Activated CD4-positive, alpha-beta T cell treated with anti-CD3 and anti-CD28 coated beads, Interleukin-2, amount 50 U/mL, for 24 hours (primary cell): ENCODE measurements around the gene ECHDC1.

Experiments
- DNase-seq, 2 donors: peaks; one replicate each; pipeline ENCODE4 v3.0.0-alpha.2; 2020; ENCODE audit warnings: low read depth in 1 of 2, low spot score in 1 of 2

ECHDC1 gene

GRCh38 chr6:127290391-127291265 lies 52.8 kb downstream of the ECHDC1 start:
- no peak for DNase-seq

GRCh38 chr6:127289934-127290333 lies 53.5 kb downstream of the ECHDC1 start:
- DNase-seq, result no peak

DNA sequence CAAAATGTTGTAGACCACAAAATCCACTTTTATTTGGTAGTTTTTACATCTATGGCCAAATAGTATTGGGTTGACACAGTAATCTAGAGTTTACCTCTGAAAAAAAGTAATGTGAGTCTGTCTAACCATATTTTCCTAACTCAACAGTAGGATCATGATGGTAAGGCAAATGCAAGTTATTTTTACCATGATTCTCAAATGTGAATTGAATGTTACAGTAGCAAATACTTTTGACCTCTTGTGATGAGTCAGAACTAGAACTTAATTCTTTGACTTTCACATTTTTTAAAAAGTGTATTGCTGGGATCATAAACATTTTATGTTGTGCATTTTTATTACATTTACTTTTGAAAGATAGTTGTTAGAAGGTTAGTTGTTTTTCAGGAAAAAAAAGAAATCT lies 54.7 kb downstream of the ECHDC1 start:
- no peak for DNase-seq

DNA sequence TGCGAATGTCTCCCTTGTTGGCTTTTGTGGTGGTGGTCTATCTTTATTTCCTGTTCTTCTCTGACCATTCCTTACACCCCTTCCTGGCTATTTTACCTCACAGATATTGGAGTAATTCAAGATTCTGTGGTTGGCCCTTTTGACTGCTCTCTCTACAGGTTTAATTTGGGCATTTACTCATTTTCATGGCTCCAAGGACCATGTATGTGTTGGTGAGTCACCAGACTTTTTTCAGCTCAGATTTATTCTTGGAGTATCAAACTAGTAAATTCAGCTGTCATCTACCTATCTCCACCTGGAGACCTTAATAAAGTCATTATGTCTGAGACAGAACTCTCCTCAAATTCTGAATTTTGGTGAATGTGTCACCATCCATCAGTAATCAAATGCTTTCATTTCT lies 61.2 kb downstream of the ECHDC1 start:
- DNase-seq, result no peak

- DNase-seq, result no peak
Measured at GRCh38 chr6:127279815-127280214, 63.6 kb downstream of the ECHDC1 start.

DNA sequence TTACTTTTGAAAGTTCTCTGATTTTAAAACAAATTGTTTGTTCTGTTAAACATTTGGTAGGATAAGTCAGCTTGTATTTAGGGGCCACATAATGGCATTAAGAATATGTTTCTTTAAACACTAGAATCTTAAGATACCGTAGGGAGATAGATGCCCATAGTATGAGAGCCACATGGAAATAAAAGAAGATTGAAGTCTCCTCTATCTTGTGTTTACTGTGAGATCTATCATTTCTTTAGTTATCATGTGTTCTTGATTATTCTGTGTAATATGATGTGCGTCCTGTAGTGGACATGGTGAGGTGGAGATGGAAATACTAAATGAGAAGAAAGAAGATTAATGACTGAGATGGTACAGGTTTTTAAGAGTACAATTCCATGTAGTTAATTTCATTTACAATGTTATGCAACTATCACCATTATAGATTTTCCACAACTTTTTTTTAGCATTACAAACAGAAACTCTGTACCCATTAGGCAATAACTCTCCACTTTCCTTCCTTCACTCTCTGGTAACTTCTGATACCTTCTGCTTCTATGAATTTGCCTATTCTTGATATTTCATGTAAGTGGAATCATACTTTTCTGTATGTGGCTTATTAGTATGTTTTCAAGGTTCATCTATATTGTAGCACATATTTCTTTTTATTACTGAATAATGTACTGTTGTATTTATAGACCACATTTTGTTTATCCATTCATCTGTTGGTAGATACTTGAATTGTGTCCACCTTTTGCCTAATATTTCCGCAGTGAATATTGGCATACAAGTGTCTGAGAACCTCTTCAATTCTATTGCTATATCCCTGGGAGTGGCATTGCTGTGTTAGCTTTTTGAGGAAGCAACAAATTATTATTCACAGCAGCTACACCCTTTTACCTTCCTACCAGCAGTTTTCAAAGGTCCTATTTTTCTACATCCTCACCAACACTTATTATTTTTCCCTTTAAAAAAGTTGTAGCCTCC lies 65.2 kb downstream of the ECHDC1 start:
- no peak for DNase-seq

DNA sequence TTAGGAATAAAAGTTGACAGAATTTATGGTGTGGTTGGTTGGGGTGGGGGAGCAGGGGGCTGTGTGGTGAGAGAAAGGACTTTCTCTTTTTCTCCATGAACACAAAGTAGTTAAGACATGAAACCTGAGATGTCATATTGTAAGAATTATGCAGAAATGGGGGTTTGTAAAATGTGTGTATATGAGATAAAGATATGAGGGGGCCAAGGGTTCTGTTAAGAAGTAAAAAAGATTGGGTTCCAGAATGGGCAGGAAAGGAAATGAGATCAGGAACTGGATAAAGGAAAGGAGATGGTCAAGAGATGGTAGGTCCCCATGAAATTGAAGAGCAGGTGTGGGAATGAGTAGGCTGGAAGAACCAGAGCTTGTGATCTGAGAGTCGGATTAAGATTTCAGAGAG lies 67.1 kb downstream of the ECHDC1 start:
- DNase-seq, result no peak

GRCh38 chr6:127273499-127273898 lies 69.9 kb downstream of the ECHDC1 start:
- DNase-seq, result no peak

GRCh38 chr6:127272576-127272975 lies 70.8 kb downstream of the ECHDC1 start:
- DNase-seq, result no peak

DNA sequence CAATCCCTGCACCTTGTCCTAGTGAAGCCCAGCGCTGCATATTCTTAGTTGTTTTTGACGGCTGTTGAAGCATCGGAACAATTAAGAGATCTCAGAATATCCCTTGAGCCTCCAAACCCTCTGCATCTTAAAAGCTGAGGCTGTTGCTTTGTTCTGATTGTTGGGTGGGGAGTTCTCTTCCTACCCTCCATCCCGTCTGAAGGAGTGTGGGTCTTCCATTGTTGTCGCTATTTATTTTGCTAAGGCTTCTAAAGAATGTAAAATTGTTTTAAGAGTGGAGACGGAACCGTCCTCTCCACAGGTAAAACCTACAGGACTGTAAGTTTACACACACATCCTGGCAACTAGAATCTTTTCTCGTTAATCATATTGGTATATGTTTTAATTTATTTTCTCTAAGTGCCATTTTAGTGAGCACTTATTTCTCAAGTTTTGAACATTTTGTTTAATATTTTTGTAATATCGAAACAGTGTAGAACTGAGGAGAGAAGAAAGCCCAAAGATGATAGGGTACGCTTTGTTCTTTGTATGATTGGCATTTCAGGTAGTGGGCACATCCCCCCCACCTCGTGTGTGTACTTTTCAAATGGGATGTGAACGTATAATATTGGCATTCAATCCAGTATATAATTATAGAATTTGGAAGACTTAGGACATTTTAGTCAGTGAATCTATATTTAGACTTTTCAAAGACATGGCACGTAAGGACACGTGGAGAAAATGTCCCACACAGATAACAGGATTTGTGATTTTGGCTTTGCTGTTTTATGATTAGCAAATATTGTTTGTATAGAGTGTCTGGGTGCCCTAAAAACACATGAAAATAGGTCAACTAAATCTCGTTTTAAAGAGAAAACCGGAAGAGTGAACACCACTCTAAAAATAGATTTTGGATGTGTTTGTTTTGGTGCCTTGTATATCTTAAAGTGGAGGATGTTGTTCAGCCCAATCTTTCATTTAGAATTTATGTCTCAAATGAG lies 75.5 kb downstream of the ECHDC1 start:
- no peak for DNase-seq

- peak; percentile 30 to 34 for DNase-seq
Measured at GRCh38 chr6:127266892-127267645, 76.3 kb downstream of the ECHDC1 start.

- DNase-seq, result peak; percentile 49 to 59
Measured at GRCh38 chr6:127266178-127266891, 77.1 kb downstream of the ECHDC1 start, which contains the start of gene RNF146. RNF146 (plus strand) TSS chr6:127266864; CDS start chr6:127280339, 13,475 bp downstream.

DNA sequence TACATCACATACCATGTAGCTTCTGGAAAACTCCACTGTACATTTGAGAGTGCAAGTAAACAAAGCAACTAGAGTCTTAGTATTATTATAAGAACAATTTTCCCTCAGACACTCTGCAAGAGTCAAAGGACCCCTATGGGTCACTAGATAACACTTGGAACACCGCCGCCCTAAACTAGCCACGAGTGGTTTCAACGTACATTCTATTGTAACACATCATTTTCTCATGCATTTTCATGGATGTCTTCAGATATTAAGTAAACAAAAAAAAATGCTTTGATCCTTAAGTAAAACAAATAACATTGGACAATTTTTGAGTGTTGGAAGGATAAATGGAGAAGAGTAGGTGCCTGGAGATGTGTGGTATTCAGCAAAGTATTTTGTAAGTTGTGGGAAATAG lies 79.9 kb downstream of the ECHDC1 start:
- DNase-seq, result no peak

- no peak for DNase-seq
Measured at GRCh38 chr6:127262896-127263295, 80.5 kb downstream of the ECHDC1 start.

GRCh38 chr6:127255286-127255685 lies 88.1 kb downstream of the ECHDC1 start:
- DNase-seq, result no peak

DNA sequence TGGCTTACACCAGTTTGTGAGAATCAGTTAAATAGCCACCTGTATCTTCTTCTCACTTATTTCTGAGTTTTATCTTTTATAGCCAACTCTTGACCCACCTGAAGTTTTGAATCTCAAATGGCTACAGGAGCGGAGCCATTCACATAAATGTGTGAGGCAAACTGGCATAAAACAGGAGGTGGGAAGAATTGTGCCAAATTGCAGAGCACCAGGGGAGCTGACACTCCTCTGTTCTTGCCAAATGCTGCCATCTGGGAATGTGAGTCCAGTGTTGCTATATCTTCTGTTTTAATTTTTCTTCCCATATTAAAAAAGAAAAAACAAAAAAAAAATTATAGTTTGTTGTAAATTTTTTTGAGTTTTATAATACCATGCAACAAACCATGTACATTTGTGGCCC lies 93.8 kb downstream of the ECHDC1 start:
- no peak for DNase-seq

DNA sequence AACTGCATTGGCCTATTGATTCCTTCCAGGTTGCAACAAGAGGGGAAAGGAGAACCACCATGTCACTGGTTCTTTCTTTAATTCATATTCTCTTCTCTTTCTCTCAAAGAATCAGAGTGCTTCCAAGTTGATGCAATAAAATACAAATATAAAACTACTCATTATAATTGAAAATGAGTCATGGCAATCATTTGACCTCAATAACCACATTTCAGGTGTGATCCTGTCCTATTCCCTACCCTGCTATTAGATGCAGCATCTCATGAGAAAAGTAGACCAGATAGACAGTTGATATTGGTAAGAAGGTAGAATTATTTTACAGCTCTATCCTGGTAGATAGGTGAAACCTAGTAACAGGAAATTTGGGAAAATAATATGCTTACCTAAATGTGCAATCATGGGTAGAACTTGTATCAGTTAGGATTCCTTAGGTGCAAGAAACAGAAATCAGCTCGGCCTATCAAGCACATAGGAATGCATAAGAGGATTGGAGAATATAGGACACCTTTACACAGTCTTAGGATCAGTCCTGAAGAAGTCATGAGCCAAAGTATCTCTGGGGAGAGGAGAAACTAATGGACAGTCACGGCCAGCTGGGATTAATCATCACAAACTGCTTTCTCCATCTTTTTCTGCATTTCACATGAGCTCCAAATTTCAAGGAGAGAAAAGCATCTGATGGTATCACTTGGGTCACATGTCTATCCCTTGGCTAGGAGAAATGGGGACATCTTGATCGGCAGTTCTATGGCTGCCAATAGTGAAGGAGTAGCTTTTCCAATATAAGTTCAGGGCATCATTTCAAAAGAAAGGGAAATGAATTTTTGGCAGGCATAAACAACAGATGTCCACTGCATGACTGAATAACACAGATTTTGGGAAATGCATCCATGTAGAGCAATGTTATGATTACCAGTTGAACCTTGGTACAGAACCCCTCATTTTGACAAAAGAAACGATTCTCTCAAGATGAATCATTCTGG lies 96.0 kb downstream of the ECHDC1 start:
- DNase-seq, result no peak

GRCh38 chr6:127243501-127243900 lies 99.9 kb downstream of the ECHDC1 start:
- DNase-seq, result no peak
